GM15510 (cell line): Measurements from ENCODE around the gene FAP.

Experiments
- POLR2A ChIP-seq: IDR thresholded peaks from 3 replicates; pipeline ENCODE4 v1.6.1; 2011; ENCODE audit warnings: borderline replicate concordance; ENCODE audit not compliant: insufficient read length; ENCODE audit errors: extremely low read depth

Gene FAP

DNA sequence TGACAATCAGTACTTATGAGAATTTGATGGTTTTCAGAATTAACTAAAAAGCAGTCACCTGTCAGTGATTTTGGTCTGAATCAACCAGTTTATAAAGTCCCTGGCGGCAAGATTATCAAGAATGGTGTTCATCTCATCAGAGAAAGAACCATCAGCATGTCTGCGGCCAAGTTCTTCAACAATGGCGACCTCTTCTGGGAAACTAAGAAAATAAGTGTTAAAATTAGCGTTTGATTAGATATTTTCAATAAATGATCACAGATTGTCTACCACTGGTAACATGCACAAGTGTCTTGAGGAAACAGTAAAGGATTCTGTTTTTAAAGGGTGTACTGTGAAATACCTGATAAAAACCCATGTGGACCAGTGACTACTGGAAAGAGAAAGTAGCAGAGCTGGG, 99.3 kb downstream of the FAP start:
- no peak for TF ChIP-seq POLR2A

DNA sequence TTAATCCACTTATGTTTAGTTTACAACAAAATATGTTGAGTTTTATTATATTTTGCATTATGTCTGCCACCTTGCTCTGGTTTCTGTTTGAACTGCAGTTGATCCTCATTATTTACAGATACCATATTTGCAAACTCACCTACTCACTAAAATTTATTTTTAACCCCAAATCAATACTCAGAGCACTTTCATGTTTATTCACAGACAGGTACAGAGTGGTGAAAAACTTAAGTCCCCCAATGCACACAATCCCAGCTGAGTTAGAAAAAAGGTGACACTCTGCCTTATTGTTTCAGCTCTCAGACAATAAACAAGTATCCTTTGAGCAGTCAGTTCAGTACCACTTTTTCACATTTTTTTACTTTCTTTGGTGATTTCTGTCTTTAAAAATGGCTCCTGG, 104.9 kb downstream of the FAP start:
- no peak for TF ChIP-seq POLR2A

DNA sequence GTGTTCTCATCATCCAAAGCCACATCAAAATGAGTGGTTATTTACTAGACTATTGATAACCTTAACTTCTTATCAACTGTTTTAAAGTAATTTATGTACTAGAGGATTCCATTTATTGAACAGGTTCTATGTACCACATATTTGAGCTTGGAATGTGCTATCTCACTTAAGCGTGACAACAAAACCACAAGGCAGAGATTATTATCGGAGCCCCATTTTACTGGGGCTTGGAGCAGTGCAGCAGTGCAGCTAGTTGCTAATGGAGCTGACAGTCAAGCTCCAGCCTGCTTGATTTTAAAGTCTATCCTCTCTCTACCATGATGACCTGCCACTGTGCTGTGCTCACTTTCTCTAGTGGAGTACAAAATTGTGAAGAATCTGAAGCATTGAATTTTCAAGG, 115.8 kb downstream of the FAP start:
- TF ChIP-seq POLR2A = no peak

DNA sequence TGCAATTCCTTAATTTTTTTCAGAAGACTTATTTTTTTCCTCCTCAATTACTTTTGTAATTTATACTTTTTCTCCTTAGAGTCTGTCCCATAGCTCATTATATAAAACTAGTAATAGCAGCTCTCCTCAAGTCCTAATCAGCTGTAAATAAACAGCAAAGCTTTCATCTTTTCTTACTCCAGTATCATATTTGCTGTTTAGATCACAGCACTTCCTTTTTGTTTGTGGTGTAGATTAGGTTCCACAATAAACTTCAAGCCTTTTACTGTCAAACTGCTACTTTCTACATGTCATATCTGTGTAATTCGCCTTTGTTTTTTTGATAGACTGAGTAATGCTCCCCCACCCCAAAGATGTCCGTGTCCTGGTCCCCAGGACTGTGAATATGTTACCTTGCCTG, 116.7 kb downstream of the FAP start:
- TF ChIP-seq POLR2A = no peak

DNA sequence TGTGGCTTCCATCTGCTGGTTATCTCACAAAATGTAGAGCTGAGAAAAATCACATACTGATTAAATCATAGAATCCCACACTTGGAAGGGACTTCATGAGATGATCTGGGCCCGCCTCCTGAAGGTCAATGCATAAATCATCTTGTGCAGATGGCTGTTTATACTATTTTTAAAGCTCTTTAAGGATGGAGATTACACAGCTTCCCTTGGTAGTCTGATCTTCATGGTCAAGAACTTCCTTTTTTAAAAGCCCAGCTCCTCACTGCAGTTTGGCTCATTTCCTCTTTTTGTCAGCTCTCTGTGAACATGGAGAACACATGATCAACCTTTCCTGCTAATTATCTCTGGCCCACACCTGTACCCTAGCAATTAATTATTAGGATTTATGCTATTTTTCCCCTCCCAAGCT, 117.1 kb downstream of the FAP start:
- TF ChIP-seq POLR2A = no peak

DNA sequence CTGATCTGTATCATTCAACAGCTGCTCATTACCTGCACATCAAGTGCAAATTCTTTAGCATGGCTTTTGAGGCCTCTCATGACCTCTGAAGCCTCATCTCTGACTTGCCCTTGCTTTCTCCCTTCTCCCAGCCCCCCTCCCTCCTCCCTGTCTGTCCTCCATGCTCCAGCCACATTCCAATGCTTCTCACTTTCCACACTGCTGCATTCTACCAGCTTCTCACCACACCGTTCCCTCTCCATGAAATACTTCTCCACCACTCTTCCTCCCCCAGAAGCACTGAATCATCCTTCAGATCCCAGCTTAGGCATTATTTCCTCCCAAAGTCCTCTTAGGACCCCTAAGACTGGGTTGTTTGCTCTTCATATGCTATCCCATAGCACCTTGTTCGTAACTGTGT, 118.1 kb downstream of the FAP start:
- TF ChIP-seq POLR2A = no peak

DNA sequence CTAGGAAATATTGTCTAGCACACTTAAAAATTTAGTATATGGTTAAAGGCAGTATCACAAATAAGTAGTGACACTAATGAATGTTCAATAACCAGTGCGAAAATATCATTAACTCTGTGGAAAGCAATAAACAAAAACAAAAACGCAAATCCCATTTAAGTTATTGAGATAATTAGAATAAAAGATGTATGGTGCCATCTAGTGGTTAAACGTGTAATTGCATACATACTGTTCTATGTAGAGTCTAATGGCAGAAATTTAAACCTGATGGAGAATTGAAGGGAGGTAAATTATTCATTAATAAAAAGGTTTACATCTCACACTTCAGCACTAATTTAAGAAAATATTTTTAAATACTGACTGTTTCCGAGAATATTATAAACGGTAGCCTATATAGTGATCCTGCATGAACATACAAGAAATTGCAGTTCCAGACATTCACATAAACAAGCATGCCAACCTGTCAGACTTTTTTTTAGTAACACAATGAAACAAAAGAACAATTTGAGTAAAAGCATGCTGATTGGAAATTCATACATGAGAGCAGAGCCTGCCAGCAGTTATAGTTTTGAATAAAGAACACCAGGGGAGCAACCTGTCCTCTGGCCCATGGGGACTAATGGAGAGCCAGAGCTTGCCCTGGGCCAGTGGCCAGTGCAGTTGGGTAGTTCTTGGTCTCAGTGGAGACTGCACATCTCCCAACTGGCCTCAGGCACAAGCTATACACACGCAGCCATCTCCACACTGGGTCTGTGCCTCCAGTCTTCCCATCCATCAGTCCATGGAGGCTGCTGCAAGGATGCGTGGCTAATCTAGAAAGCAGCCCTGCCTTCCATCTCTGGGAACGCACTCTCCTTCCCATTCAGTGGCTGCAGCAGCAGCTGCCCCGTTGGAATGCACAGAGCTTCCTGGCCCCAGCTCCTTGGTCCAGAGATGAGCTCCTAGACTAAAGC, 119.2 kb downstream of the FAP start:
- TF ChIP-seq POLR2A = no peak
